Breast epithelium (tissue), 4 donors: Measurements from ENCODE around the gene RUVBL2. TPM values are rescaled to one million over a fixed set of nuclear protein-coding genes. Genes with fewer than 3 reads are reported as not detected.
"Not testable (repeated sequence)": the region's sequence is repeated elsewhere in the genome, so short reads cannot be mapped to it uniquely, and the experiment has no call there.

ENCODE experiments used
- DNase-seq, 2 donors: peaks; one replicate each; pipeline ENCODE4 v3.0.0-alpha.2; 2019; ENCODE audit warnings: low spot score in 2 of 2
- H3K27ac ChIP-seq, 2 donors: fragments of 200-600 bp; sonication (generic) in 1 of 2; one replicate each; pipeline ENCODE4 v1.5.1; 2016 to 2019; ENCODE audit warnings: mild to moderate bottlenecking in 1 of 2
- H3K27me3 ChIP-seq, 2 donors: fragments of 200-600 bp; sonication (generic) in 1 of 2; one replicate each; pipeline versions ENCODE4 v1.5.1 to v1.6.0; 2017 to 2019; ENCODE audit warnings: control low read depth in 1 of 2, mild to moderate bottlenecking in 1 of 2
- H3K36me3 ChIP-seq: fragments of 200-600 bp; one replicate; pipeline ENCODE4 v1.5.1; 2019
- H3K4me1 ChIP-seq, 2 donors: fragments of 200-600 bp; sonication (generic); one replicate each; pipeline ENCODE4 v1.5.1; 2016 to 2019; ENCODE audit warnings: control low read depth in 1 of 2
- H3K4me3 ChIP-seq, 3 donors: fragments of 200-600 bp; sonication (generic); 1 replicate in 2 of 3; 2 replicates in 1 of 3; pipeline ENCODE4 v1.5.1; 2016 to 2019; ENCODE audit warnings: mild to moderate bottlenecking in 3 of 3, moderate library complexity in 2 of 3
- H3K9me3 ChIP-seq, 2 donors: fragments of 200-600 bp; sonication (generic) in 1 of 2; one replicate each; pipeline ENCODE4 v1.5.1; 2016 to 2019; ENCODE audit warnings: control low read depth in 1 of 2
- POLR2A ChIP-seq: fragments of 450-650 bp; IDR thresholded peaks from one replicate; pipeline ENCODE4 v1.6.1; 2016; ENCODE audit warnings: antibody characterized with exemption, mild to moderate bottlenecking, moderate library complexity
- POLR2AphosphoS5 ChIP-seq, 3 donors: sonication (generic); formaldehyde crosslinking; IDR thresholded peaks; one replicate each; pipeline ENCODE4 v1.6.1; 2017; ENCODE audit warnings: antibody characterized with exemption in 3 of 3
- intact Hi-C: fragments of 100-400 bp; cut with DNase I; formaldehyde crosslinking; loops from one replicate; pipeline ENCODE4 v1.15.1; 2023; ENCODE audit warnings: low total_unique reads
- total RNA-seq, 3 donors: library from RNA; depleted of rRNA; stranded (reverse); fragments of >200 nt; gene quantifications; one replicate each; pipeline ENCODE4 v1.1.0, GENCODE V29; 2016
- TF ChIP-seq, protein P1 (sequence below), 3 donors: fragments of 450-650 bp; IDR thresholded peaks; one replicate each; pipeline ENCODE4 v1.5.1; 2016 to 2017; ENCODE audit warnings: antibody characterized with exemption in 3 of 3, mild to moderate bottlenecking in 3 of 3, moderate library complexity in 3 of 3

The RUVBL2 gene
- total RNA-seq, 3 donors from 2014 or later, result 74.1 to 104 (median 84.0) TPM

DNA sequence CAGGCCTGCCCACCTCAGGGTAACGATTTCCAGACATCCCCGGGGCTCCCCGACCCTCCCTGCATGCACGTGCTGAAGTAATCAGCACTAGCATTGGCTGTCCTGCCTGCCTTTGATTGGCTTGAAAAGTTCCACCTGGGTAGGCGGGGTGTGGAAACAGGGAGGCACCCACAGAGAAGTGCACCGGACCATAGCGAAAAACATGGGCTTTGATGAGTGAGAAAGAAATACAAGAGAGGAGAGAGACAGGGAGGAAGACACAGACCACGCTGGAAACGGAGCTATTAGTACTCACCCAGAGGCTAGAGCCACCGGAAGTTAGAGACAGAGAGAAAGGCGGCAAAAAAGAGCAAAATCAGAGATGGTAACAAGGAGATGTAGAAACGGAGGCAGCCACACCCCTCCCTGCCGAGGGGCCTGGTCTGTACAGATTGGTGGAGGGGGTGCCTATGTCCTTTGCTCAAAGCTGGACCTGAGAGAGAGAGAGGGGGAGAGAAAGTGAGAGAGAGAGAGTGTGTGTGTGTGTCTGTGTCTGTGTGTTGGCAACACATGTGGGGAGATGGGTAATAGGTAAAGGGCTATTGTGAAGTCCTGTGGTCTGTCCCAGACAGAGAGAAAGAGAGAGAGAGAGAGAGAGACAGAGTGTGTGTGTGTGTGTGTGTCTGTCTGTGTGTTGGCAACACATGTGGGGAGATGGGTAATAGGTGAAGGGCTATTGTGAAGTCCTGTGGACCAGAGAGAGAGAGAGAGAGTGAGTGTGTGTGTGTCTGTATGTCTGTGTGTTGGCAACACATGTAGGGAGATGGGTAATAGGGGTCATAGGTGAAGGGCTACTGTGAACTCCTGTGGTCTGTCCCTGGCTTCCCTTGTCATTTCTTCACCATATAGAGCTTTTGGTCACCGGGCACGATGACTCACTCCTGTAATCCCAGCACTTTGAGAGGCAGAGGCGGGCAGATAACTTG, 27.5 kb downstream of the RUVBL2 start:
- H3K27ac ChIP-seq, result no peak overlapping the region
- peaks cover 0 to 6% of the 10 kb centered on the region in 2 donors for H3K4me1 ChIP-seq
- H3K4me3 ChIP-seq, result no peak overlapping the region
- H3K27me3 ChIP-seq, result no peaks in the 10 kb centered on the region
- intact Hi-C loops, result no loop called here
- H3K9me3 ChIP-seq, result no peaks in the 10 kb centered on the region
- H3K36me3 ChIP-seq, result no peaks in the 10 kb centered on the region
- no peak for TF ChIP-seq POLR2A
- TF ChIP-seq, protein P1, sequence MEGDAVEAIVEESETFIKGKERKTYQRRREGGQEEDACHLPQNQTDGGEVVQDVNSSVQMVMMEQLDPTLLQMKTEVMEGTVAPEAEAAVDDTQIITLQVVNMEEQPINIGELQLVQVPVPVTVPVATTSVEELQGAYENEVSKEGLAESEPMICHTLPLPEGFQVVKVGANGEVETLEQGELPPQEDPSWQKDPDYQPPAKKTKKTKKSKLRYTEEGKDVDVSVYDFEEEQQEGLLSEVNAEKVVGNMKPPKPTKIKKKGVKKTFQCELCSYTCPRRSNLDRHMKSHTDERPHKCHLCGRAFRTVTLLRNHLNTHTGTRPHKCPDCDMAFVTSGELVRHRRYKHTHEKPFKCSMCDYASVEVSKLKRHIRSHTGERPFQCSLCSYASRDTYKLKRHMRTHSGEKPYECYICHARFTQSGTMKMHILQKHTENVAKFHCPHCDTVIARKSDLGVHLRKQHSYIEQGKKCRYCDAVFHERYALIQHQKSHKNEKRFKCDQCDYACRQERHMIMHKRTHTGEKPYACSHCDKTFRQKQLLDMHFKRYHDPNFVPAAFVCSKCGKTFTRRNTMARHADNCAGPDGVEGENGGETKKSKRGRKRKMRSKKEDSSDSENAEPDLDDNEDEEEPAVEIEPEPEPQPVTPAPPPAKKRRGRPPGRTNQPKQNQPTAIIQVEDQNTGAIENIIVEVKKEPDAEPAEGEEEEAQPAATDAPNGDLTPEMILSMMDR (IDR thresholded peaks at IDR 0.05), result no peak
- TF ChIP-seq POLR2AphosphoS5 (IDR thresholded peaks at IDR 0.05), result no peak
- DNase-seq, result no peak

DNA sequence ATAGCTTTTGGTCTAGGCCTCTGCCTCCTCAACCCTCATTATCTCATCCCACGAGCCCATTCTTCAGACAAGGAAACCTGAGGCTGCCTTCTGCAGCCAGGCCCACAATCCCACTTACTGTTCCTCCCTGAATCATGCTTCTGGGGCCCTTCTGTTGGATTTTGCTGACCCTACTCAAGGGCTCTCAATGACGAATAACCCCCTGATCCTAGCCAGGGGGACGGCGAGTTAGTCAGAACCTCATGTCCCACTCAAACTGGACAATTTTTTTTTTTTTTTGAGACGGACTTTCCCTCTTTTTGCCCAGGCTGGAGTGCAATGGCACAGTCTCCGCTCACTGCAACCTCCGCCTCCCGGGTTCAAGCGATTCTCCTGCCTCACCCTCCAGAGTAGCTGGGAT, 28.4 kb downstream of the RUVBL2 start:
- H3K27ac ChIP-seq, result no peak overlapping the region
- H3K27me3 ChIP-seq, result no peaks in the 10 kb centered on the region
- intact Hi-C loops, result no loop called here

GRCh38 chr19:49024233-49024632, 30.5 kb downstream of the RUVBL2 start, which contains the start of gene CGB3:
Gene CGB3, minus strand, starts transcription at chr19:49024333. Its CDS starts 362 bp downstream, at chr19:49023971.
- H3K4me1 ChIP-seq, H3K36me3 ChIP-seq, H3K27ac ChIP-seq, intact Hi-C loops, H3K4me3 ChIP-seq, H3K27me3 ChIP-seq, H3K9me3 ChIP-seq, DNase-seq: not testable (repeated sequence)

More for the DNA sequence above, 28.4 kb downstream of the RUVBL2 start:
- Histone ChIP-seq H3K4me3 (no peak overlapping the region), H3K36me3 (no peaks in the 10 kb centered on the region), H3K9me3 (no peaks in the 10 kb centered on the region), H3K4me1 (peaks cover 0 to 6% of the 10 kb centered on the region in 2 donors)
- TF ChIP-seq POLR2AphosphoS5 (IDR thresholded peaks at IDR 0.05), result no peak
- TF ChIP-seq POLR2A, result no peak
- TF ChIP-seq, protein P1 (IDR thresholded peaks at IDR 0.05), result no peak
- DNase-seq, result no peak

GRCh38 chr19:49025088-49025487, 31.4 kb downstream of the RUVBL2 start:
- intact Hi-C loops, H3K36me3 ChIP-seq, H3K9me3 ChIP-seq, H3K27me3 ChIP-seq, H3K27ac ChIP-seq, H3K4me1 ChIP-seq, DNase-seq, H3K4me3 ChIP-seq: not testable (repeated sequence)

GRCh38 chr19:49025599-49025998, 31.9 kb downstream of the RUVBL2 start:
- intact Hi-C loops, H3K4me3 ChIP-seq, H3K36me3 ChIP-seq, H3K27me3 ChIP-seq, H3K27ac ChIP-seq, H3K9me3 ChIP-seq, H3K4me1 ChIP-seq, DNase-seq: not testable (repeated sequence)

- DNase-seq, H3K9me3 ChIP-seq, H3K4me1 ChIP-seq, H3K36me3 ChIP-seq, H3K4me3 ChIP-seq, H3K27ac ChIP-seq, H3K27me3 ChIP-seq, intact Hi-C loops: not testable (repeated sequence)
Measured at GRCh38 chr19:49028686-49029085, 35.0 kb downstream of the RUVBL2 start.

DNA sequence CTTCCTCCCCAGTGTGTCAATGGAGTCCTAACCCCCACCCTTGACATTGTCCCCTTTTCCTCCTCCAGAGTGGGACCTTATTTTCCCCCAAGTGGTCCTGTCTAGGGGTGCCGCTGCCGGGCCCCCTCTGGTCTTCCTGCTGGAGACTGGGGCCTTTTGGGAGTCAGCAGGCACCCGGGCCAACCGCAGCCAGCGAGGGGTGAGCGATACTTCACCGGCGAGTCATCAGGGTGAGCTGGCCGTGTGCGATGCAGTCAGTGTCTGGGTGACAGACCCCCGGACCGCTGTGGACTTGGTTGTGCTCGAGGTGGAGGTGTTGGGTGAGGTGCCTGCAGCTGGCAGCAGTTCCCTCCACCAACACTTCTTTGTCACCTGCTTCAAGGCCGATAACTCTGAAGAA, 36.1 kb downstream of the RUVBL2 start:
- H3K27me3 ChIP-seq, H3K36me3 ChIP-seq, DNase-seq, intact Hi-C loops, H3K9me3 ChIP-seq, H3K4me3 ChIP-seq, H3K27ac ChIP-seq, H3K4me1 ChIP-seq: not testable (repeated sequence)

DNA sequence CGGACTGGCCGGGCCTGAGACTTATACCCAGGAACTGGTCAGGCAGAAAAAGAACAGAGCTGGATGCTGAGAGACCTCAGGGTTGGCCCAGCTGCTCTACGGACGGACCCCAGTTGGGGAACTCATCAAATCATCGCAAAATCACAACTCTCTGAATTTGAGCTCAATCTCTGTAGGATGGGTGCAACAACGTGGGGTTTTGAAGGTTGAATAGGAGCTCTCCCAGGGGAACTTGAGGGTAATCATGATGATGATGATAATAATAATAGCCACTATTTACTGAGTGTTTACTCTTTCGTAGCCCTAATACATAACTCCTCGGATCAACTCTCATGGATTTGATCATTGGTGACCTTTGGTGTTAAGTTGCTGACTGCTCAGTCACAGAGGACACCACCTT, 36.6 kb downstream of the RUVBL2 start:
- H3K4me1 ChIP-seq, H3K9me3 ChIP-seq, H3K36me3 ChIP-seq, intact Hi-C loops, H3K27me3 ChIP-seq, H3K27ac ChIP-seq, H3K4me3 ChIP-seq, DNase-seq: not testable (repeated sequence)

DNA sequence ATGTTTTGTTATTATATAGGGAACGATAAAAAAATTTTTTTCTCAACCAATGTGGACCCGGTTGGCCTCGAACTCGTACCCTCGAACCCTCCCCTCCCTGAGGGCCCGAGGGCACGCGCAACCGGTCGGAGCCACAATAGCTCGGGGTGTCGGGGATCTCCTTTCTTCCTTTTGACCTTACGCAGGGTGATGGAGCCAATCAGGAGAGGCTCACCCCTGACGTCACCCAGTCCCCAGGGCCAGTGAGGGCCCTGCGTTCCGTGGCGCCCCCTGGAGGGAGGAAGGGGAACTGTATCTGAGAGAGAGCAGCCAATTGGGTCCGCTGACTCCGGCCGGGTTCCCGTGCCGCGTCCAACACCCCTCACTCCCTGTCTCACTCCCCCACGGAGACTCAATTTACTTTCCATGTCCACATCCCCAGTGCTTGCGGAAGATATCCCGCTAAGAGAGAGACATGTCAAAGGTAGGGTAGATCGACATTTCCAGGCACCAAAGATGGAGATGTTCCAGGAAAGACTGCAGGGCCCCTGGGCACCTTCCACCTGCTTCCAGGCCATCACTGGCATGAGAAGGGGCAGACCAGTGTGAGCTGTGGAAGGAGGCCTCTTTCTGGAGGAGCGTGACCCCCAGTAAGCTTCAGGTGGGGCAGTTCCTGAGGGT, 38.1 kb downstream of the RUVBL2 start, which contains the start of gene CGB2:
Gene CGB2, plus strand, starts transcription at position 249 of the 660 bp plus-strand sequence. Its CDS starts 206 bp downstream, at position 455.
- H3K36me3 ChIP-seq, H3K27me3 ChIP-seq, H3K4me1 ChIP-seq, DNase-seq, intact Hi-C loops, H3K27ac ChIP-seq, H3K9me3 ChIP-seq, H3K4me3 ChIP-seq: not testable (repeated sequence)

- H3K9me3 ChIP-seq, intact Hi-C loops, DNase-seq, H3K27me3 ChIP-seq, H3K4me1 ChIP-seq, H3K36me3 ChIP-seq, H3K27ac ChIP-seq, H3K4me3 ChIP-seq: not testable (repeated sequence)
Measured at GRCh38 chr19:49036815-49037214, 43.1 kb downstream of the RUVBL2 start, which contains the start of gene CGB1. Gene CGB1, minus strand, starts transcription at chr19:49036895. Its CDS starts 184 bp downstream, at chr19:49036711.

DNA sequence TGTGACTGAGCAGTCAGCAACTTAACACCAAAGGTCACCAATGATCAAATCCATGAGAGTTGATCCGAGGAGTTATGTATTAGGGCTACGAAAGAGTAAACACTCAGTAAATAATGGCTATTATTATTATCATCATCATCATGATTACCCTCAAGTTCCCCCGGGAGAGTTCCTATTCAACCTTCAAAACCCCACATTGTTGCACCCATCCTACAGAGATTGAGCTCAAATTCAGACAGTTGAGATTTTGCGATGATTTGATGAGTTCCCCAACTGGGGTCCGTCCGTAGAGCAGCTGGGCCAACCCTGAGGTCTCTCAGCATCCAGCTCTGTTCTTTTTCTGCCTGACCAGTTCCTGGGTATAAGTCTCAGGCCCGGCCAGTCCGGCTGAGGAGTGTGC, 44.4 kb downstream of the RUVBL2 start:
- H3K36me3 ChIP-seq, intact Hi-C loops, H3K9me3 ChIP-seq, DNase-seq, H3K4me1 ChIP-seq, H3K27ac ChIP-seq, H3K27me3 ChIP-seq, H3K4me3 ChIP-seq: not testable (repeated sequence)
